ENCODE data around the gene SDHD. TPM values are rescaled to one million over a fixed set of nuclear protein-coding genes. Genes with fewer than 3 reads are reported as not detected.

SDHD gene
- total and polyA plus RNA-seq, 9 of the 15 experiments (the other 6 are each of a cell fraction or from before 2014, with no cell fraction given) = 150 to 1,225 (median 215) TPM

GRCh38 chr11:112057170-112057569 lies 29.5 kb upstream of the SDHD start (continued):
- TF ChIP-seq HIVEP1 (CRISPR knock-in tag; IDR thresholded peaks at IDR 0.05) = no peak
- TF ChIP-seq ZNF75A (CRISPR knock-in tag; IDR thresholded peaks at IDR 0.05) = no peak
- TF ChIP-seq ATF7 (IDR thresholded peaks at IDR 0.05) = no peak
- no peak for TF ChIP-seq RBM17 (IDR thresholded peaks at IDR 0.05; ENCODE audit: borderline replicate concordance, low read depth, low read length)
- TF ChIP-seq, protein P1, sequence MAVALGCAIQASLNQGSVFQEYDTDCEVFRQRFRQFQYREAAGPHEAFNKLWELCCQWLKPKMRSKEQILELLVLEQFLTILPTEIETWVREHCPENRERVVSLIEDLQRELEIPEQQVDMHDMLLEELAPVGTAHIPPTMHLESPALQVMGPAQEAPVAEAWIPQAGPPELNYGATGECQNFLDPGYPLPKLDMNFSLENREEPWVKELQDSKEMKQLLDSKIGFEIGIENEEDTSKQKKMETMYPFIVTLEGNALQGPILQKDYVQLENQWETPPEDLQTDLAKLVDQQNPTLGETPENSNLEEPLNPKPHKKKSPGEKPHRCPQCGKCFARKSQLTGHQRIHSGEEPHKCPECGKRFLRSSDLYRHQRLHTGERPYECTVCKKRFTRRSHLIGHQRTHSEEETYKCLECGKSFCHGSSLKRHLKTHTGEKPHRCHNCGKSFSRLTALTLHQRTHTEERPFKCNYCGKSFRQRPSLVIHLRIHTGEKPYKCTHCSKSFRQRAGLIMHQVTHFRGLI (CRISPR knock-in tag; IDR thresholded peaks at IDR 0.05) = no peak
- no peak for TF ChIP-seq SMARCA5 (IDR thresholded peaks at IDR 0.05)
- TF ChIP-seq THAP7 (CRISPR knock-in tag; IDR thresholded peaks at IDR 0.05) = no peak

- in situ Hi-C loops (cut with MboI) (no loop called here), intact Hi-C loops (cut with micrococcal nuclease) (no loop called here)
- H3K4me1 ChIP-seq (replicated peaks in 1 of 2; ENCODE audit: control insufficient read depth in 2 of 2, insufficient read depth in 2 of 2, low read length in 2 of 2) = no peaks in the 10 kb centered on the region
- H3K4me3 ChIP-seq = no peak overlapping the region
- H4K20me1 ChIP-seq (replicated peaks; ENCODE audit: control insufficient read depth, insufficient read depth, low read length) = no peaks in the 10 kb centered on the region
- no peaks in the 10 kb centered on the region for H3K27me3 ChIP-seq (ENCODE audit: control insufficient read depth in 2 of 2, insufficient read depth in 2 of 2, low read length in 2 of 2)
- ChIA-PET CTCF (ENCODE audit: low intra/inter-chr PET ratio) (no interaction called here), POLR2A (no interaction called here)
- peaks cover 89% of the 10 kb centered on the region for H3K36me3 ChIP-seq (ENCODE audit: control insufficient read depth, insufficient read depth, low read length)
- no peak overlapping the region for H3K4me2 ChIP-seq (ENCODE audit: insufficient read depth, low read length)
- no peaks in the 10 kb centered on the region for H3K9me1 ChIP-seq (ENCODE audit: control insufficient read depth, insufficient read depth, low read length)
- no peak overlapping the region for H3K27ac ChIP-seq (ENCODE audit: extremely low read depth, low read depth, low read length)
- WGBS (ENCODE audit: insufficient coverage, low coverage, missing lambda C conversion rate) = 63% methylated on average over 1 of the region's 1 CpG
- no peak for ATAC-seq
- no peak for TF ChIP-seq SRSF3 (IDR thresholded peaks at IDR 0.05; ENCODE audit: insufficient read depth, low read length)
- no peak for TF ChIP-seq ZNF311 (CRISPR knock-in tag; IDR thresholded peaks at IDR 0.05)
- no peak for TF ChIP-seq NFXL1 (CRISPR knock-in tag; IDR thresholded peaks at IDR 0.05)
- H2AFZ ChIP-seq (ENCODE audit: low read depth, low read length) = no peak overlapping the region
- no peaks in the 10 kb centered on the region for H3K9me3 ChIP-seq (replicated peaks; ENCODE audit: control insufficient read depth, insufficient read depth, low read depth, low read length)
- DNase-seq (ENCODE audit: extremely low read depth in 1 of 4, low spot score in 3 of 4) = no peak
- no peak for FAIRE-seq
- no TSS peak for BruUV-seq (replicated peaks)
- no peak overlapping the region for H3K9ac ChIP-seq (ENCODE audit: insufficient read depth in 1 of 2, low read depth in 2 of 2, low read length in 2 of 2)
- H3K79me2 ChIP-seq (ENCODE audit: control insufficient read depth, insufficient read depth, low read length) = no peaks in the 10 kb centered on the region
Observed at GRCh38 chr11:112058103-112058502, 28.6 kb upstream of the SDHD start.

Data from K562 (cell line).